ENCODE results near the gene WDR90.
A peak's percentile ranks its signal among the peaks of the same experiment; 100 is the strongest.

Gene WDR90

DNA sequence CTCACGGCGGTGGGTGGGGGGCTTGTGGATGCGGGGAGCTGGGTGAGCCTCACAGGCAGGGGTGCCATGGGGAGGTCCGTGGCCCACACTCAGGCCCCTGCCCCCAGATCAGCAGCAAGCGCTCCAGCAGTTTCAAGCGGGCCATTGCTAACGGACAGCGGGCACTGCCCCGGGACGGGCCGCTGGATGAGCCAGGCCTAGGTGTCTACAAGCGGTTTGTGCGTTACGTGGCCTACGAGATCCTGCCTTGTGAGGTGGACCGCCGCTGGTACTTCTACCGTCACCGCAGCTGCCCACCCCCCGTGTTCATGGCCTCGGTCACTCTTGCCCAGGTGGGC lies 27.4 kb downstream of the WDR90 start:
- DNase-seq (ENCODE audit: low read depth, low spot score), result no peak

DNA sequence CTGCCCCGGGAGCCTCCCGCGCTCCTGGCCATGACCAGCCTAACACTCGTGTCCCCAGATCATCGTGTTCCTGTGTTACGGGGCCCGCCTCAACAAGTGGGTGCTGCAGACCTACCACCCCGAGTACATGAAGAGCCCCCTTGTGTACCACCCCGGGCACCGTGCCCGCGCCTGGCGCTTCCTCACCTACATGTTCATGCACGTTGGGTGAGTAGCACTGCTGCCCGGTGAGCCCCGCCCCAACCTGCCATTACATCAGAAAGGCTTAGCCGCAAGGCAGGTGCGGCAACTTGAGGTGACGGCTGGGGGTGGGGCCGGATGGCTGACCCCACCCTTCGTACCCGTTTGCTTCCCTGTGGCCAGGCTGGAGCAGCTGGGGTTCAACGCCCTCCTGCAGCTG lies 27.7 kb downstream of the WDR90 start:
- DNase-seq (ENCODE audit: low read depth, low spot score), result no peak

DNA sequence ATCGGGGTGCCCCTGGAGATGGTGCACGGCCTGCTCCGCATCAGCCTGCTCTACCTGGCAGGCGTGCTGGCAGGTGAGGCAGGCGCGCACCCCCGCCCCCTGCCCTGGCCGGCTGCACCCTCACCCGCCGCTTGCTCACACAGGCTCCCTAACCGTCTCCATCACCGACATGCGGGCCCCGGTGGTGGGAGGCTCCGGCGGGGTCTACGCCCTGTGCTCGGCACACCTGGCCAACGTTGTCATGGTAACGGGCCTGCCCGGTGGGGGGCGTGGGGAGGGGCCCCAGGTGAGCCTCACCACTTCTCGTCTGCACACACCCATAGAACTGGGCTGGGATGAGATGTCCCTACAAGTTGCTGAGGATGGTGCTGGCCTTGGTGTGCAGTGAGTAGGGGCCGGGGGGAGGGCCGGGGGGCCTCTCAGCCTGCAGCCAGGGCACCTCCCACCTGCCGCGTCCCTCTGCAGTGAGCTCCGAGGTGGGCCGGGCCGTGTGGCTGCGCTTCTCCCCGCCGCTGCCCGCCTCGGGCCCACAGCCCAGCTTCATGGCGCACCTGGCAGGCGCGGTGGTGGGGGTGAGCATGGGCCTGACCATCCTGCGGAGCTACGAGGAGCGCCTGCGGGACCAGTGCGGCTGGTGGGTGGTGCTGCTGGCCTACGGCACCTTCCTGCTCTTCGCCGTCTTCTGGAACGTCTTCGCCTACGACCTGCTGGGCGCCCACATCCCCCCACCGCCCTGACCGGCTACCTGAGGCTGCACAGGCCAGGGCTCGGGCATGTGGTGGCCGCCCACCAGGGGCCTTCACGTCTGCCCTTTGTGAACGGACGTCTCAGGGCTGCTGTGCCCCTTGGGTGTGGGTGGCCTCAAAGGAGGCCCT lies 28.4 kb downstream of the WDR90 start:
- DNase-seq (ENCODE audit: low read depth, low spot score), result no peak

DNA sequence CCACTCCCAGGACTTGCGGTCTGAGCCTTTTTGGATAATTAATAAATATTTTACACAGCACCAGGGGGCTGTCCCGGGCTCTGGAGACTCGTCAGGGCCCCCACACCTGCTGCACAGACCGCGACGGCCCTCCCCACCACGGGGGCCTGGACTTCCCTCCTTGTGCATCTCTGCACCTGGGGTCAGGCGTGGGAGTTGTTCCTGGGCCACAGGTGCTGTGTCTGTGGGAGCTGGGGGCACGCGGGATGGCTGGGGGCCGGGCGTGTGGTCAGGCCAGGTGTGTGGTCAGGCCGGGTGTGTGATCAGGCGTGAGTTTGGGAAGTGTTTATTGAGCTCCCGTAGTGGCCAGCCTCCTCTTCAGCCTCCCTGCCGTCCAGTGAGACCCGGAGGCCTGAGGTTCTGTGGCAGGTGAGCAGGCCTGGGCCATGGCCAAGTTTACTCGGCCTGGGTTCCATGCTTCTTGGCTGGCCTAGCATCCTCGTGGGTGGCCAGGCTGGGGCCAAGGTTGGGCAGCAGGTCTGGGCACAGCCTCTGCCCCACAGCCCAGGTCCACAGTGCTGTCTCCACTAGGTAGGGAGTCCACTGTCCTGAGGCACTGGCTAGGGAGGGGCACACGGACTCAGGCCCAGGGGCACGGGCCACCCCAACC lies 29.2 kb downstream of the WDR90 start:
- no peak for DNase-seq (ENCODE audit: low read depth, low spot score)

DNA sequence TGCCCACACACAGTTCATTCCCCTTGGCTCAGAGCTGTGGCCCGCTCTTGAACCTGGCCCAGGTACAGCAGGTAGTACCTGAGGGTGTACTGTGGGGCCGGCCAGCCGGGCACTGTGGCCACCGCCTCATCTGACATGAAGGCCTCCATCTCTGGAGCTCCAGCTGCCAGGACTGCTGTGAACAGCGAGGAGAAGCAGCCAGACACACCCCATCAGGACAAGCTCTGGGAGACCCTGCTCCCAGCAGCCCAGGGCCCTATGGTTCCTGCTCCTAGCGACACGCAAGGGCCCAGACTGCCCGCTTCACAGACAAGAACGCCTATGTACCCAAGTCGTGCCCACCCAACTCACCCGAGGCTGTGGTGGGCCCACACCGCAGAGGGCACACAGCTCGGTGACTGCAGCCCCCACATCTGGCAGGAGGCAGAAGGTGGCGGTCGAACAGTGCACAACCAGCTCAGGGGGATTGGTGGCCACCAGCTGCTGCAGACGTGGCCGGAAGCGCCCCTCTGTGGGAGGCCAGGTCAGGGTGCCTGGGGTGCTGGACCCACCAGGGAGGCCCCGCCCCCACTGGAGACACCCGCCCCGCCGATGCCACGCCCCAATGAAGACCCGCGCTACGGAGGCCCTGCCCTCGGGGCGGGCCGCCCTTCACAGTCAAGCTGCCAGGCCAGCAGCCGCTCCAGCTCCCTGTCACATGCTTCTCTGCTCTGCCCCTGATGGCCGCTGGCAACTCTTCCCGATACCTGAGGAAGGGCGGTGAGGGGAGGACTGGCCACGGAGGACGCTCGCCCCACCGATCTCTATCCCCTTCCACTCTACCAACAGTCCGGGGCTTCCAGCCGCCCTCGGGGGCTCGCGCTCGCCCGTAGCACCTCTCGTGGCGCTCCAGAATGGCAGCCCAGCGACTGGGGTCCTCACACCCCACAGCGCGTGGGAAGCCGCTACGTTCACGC lies 30.0 kb downstream of the WDR90 start:
- DNase-seq (ENCODE audit: low read depth, low spot score), result peak; percentile 74

DNA sequence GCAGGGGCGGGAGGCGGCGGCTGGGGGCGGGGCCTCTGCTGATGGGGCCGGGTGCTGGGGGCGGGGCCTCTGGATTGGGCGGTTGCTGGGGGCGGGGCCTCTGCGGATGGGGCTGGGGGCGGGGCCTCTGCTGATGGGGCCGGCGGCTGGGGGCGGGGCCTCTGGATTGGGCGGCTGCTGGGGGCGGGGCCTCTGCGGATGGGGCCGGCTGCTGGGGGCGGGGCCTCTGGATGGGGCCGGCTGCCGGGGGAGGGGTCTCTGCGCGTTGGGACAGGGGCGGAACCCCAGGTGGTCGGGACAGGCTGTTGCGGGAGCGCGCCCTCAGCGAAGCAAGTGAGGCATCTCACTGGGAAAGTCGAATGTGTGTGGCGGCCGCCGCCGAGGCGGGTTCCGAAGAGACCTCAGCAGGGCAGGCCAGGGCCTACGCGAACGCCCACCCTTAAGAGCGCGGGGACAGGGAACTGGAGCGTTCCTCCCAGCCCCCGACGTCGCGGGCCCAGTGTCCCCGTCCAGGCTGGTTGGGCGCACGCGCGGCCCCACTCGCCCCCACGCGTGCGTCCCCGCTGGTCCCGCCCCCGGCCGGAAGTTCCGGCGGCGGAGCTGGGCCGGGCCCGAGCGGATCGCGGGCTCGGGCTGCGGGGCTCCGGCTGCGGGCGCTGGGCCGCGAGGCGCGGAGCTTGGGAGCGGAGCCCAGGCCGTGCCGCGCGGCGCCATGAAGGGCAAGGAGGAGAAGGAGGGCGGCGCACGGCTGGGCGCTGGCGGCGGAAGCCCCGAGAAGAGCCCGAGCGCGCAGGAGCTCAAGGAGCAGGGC lies 30.9 kb downstream of the WDR90 start, which contains the start of gene STUB1:
Gene STUB1 (plus strand): TSS at position 597 of the 811 bp plus-strand sequence. CDS start 116 bp downstream, at position 713.
- DNase-seq (ENCODE audit: low read depth, low spot score), result peak; percentile 92

DNA sequence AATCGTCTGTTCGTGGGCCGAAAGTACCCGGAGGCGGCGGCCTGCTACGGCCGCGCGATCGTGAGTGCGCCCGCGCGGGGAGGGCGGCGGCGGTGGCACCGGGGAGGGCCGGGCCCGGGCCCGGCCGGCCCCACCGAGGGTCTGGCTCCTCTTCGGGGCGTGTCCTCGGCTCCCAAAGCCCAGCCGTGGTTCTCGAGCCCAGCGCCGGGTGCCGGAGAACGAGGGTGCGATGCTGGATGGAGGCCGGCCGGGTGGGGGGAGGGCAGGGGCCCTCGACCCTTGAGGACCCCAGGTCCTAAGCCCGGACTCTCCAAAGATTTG lies 31.4 kb downstream of the WDR90 start:
- DNase-seq (ENCODE audit: low read depth, low spot score), result no peak

DNA sequence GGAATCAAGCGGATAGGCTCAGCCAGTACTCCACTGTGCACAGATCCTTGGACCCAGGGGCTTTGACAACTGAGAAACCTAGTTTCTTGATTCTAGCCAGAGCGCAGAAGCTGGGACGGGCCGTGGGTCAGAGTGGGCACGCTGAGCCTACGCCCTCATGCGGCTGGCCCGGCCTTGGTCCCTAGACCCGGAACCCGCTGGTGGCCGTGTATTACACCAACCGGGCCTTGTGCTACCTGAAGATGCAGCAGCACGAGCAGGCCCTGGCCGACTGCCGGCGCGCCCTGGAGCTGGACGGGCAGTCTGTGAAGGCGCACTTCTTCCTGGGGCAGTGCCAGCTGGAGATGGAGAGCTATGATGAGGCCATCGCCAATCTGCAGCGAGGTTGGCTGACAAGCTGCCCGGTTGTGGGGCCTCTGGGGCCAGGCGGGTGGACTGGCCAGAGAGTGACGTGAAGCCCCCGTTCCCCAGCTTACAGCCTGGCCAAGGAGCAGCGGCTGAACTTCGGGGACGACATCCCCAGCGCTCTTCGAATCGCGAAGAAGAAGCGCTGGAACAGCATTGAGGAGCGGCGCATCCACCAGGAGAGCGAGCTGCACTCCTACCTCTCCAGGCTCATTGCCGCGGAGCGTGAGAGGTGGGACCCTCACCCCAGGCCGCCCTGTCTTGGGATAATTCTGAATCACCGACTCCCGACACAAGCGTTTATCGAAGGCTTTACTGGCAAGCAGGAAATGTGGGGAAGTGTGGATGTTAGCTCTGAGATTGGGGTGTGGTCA lies 32.0 kb downstream of the WDR90 start:
- peak; percentile 62 for DNase-seq (ENCODE audit: low read depth, low spot score)

DNA sequence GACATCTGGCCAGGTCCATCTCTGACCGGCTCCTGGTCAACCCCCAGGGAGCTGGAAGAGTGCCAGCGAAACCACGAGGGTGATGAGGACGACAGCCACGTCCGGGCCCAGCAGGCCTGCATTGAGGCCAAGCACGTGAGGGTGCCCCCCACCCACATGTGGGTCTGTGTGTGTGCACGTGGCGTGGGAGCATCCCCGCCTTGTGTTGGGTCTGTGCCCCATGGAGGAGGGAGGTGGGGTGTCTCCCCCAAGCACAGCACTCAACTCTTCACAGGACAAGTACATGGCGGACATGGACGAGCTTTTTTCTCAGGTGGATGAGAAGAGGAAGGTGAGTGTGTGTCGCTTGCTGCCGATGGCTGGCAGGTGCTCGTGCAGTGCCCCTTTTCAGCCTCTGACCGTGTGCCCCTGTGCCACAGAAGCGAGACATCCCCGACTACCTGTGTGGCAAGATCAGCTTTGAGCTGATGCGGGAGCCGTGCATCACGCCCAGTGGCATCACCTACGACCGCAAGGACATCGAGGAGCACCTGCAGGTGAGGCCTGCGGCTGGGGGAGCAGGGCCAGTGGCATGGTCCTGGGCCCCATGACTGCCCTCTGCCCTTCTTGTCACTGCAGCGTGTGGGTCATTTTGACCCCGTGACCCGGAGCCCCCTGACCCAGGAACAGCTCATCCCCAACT lies 32.7 kb downstream of the WDR90 start:
- DNase-seq (ENCODE audit: low read depth, low spot score), result no peak

DNA sequence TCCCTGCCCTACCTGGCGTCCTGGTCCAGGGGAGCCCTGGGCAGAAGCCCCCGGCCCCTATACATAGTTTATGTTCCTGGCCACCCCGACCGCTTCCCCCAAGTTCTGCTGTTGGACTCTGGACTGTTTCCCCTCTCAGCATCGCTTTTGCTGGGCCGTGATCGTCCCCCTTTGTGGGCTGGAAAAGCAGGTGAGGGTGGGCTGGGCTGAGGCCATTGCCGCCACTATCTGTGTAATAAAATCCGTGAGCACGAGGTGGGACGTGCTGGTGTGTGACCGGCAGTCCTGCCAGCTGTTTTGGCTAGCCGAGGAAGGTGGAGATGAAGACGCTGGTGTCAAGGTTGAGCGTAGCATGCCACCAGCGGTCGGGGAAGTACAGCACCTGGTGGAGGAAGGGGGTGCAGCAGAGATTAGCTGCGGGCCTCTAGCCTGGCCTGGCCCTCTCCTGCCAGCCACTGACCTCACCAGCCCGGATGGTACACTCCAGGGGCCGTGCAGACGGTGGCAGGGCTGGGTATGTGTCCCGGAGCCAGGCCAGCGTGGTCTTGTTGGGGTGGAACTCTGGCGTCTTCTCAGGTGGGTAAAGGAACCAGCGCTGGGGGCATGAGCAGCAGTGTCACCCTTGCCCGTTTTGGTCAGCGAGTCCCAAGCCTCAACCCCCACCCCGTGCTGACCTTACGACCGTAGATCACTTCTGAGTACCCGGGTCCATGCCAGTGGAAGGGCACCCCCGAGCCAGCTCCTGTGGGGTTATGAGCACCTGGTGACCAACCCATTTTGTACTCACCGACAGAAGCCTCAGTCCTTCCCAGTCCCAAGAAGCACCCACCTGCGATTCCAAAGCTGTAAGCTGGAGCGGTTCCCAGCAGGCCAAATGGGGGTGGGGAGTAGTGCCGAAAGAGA lies 33.6 kb downstream of the WDR90 start:
- DNase-seq (ENCODE audit: low read depth, low spot score), result no peak

DNA sequence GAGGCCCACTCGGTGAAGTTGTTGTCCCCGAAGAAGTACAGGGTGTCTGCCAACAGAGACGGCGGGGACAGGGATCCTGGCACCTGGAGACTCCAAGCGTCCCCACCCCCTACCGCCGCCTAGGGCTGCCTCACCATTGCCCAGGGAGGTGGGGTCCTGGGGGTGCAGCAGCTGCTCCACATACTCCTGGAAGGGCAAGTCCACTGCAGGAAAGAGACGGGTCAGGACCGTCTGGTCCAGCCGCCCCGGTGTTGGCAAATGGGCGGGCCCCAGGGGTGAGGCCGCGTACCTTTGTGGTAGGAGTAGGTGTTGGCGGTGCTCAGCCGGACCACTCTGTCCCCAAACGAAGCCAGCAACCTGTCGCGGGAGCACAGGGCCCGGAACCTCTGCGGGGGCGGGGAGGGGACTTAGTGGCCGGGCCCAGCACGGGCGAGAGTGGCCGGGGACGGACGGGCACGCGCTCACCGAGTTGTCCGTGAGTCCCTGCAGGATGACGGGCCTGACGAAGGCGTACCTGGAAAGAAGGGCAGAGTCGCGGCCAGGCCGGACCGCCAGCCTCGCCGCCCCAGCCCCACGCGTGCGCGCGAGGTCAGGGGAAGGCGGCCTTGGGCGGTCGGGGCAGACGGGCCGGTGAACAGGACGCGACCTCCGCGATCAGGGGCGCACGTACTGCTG lies 34.4 kb downstream of the WDR90 start:
- DNase-seq (ENCODE audit: low read depth, low spot score), result no peak

DNA sequence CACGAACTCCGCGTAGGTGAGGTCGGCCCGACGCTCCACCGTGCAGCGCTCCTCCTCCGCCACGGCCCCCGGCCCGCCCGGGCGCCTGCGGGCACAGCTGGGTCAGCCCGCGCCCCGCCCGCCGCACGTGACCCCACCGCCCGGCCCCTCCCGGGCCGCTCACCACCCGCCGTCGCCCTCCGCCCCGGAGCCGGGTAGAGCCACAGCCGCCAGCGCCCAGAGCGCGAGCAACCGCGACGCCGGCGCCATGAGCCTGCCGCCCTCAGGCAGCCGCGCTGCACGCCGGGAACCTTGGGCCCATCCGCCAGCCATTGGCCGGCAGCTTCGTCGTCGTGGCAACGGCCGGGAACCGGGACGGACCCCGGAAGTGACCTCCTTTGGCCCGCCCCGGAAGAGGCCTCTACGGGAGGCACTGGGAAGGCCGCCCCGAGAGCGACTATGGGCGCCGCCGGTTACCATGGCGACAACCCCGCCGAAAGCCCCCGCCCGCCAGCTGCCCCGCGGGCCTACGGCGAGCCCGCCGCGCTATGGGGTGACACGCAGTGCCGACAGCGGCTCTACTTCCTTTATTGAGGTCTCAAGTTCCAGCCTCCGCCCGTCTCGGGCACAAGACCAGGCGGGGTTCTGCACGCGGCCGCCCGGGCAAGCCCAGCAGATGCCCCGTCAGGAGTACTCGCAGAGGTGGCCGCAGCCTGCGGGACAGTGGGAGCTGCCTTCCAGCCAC lies 35.1 kb downstream of the WDR90 start, which contains the start of gene JMJD8:
Gene JMJD8 (minus strand): TSS at position 264 of the 724 bp plus-strand sequence. CDS start 15 bp downstream, at position 249.
- DNase-seq (ENCODE audit: low read depth, low spot score), result peak; percentile 99

DNA sequence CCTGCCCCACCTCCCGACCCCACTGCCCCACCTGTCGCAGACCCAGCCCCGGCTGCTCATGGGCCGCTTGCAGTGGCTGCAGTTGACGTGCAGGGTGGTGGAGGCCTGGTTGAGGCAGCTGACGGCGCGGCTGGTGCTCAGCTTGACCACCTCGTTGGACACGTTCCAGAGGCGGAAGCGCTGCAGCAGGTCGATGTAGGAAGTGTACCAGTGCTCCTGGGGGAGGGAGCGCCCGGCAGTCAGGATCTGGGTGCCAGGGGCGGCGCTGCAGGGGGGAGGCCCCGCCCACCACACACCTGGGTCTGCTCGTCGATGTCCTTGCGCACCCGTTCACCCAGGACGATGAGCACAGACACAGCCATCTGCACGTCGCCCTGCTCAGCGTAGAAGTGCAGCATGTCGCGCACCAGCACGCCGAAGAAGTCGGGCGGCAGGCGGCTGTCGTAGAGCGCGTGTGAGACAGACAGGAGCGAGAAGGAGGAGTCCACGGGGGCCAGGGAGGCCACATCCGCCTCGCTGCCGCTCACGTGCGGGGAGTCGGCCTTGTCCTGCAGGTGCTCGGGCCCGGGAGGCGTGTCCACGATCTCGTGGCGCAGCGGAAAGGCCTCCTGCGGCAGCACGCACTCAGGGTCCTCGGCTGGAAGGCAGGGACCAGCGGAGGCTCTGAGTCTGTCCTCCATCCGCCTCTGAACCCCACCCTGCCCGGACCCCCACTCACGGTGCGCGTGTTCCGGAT lies 36.0 kb downstream of the WDR90 start:
- DNase-seq (ENCODE audit: low read depth, low spot score), result no peak

DNA sequence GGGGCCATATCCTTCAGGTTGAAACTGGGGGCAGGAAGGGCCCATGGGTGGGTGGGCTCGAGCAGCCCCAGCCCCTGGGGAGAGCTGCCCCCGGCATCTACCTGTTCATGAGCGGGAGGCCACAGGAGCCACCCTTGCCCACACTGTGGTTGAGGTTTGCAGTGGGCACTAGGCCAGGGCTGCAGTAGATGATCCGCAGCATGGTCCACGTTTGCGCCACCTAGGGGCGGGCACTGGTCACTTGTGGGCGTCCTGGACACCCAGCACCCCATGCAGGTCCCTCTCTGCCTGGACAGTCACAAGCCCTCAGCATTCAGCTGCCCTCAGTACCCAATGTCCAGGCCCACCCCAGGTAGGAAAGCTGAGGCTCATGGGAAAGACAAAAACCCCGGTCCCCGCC lies 36.8 kb downstream of the WDR90 start:
- peak; percentile 61 for DNase-seq (ENCODE audit: low read depth, low spot score)

DNA sequence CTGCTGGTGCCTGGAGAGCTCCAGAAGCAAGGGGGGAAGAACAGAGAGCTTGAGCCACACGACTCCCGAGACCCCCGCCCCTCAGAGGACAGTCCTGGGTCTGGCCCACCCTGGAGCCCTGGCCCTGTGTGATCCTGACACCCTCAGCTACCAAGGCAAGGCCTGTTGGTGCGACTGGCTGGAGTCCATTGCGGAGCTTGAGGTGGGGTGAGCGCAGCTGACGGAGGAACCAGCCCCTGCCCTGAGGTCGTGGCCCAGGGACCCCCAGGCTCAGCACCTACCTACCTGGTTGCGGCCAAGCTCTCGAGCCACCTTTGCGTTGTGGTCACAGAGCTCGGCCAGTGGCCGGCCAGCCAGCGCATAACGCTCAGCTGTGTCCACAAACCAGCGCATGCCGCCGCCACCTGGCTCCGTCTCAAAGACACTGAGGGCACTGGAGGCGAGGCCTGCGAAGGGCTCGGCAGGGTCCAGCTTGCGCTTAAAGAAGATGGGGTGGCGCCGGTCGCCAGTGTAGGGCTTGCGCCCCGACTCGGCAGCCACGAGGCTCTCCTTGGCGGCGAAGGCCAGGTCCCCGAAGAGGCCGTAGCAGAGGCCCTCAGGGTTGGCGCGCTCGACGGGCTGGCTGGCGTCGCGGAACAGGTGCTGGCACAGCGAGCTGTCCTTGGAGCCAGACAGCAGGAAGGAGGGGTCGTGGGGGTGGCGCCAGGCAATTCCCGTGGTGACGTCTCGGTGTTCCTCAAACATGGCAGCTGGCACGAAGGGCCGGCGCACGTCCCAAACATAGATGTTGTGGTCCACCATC lies 37.5 kb downstream of the WDR90 start:
- DNase-seq (ENCODE audit: low read depth, low spot score), result no peak

DNA sequence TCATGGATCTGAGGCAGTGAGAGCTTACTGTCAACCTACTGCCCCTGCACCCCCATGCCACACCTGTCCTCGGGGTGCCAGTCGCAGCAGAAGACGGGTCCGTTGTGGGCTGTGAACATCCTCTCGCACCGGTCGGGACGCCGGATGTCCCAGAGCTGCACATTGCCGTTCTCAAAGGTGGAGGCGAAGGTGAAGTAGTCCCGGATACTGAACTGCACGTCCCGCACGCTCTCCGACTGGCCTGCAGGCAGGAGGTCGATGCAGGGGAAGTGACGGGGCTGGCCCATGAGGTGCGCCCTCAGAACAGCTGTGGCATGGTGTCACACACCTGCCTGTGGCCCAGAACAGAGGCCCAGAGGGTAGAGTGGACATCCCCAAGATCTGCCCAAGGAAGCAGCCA lies 38.3 kb downstream of the WDR90 start:
- no peak for DNase-seq (ENCODE audit: low read depth, low spot score)

Data from astrocyte of the hippocampus (primary cell).